T47D (cell line): ENCODE results near the gene SERBP1.

ENCODE experiments used
- DNase-seq, 2 experiments: peaks; one replicate each; pipeline versions ENCODE4 v3.0.0 to v3.0.0-alpha.2; 2011 to 2012; ENCODE audit warnings: low read depth in 1 of 2, low spot score in 1 of 2
- JUND ChIP-seq: IDR thresholded peaks from 2 replicates; pipeline ENCODE4 v1.6.1; 2012; ENCODE audit warnings: low read depth
- in situ Hi-C: cut with HindIII; loops from 2 replicates; pipeline ENCODE4 v1.10.0; 2016; ENCODE audit warnings: low sequenced_read_pairs, low pct_unique_long_range_greater_than_20kb

The SERBP1 gene

GRCh38 chr1:67430358-67431155 is at the start of gene SERBP1:
Gene SERBP1, minus strand, starts transcription at chr1:67430402. Its CDS starts 102 bp downstream, at chr1:67430300.
- in situ Hi-C loops, result no loop called here
- TF ChIP-seq JUND, result no peak
- peak; percentile 72 to 97 for DNase-seq

- in situ Hi-C loops, result no loop called here
- DNase-seq, result peak in 1 of 2 experiments; percentile 45
- no peak for TF ChIP-seq JUND
Measured at GRCh38 chr1:67479146-67479891, 49.1 kb upstream of the SERBP1 start.

- no peak for TF ChIP-seq JUND
Measured at GRCh38 chr1:67476906-67477305, 46.7 kb upstream of the SERBP1 start.

GRCh38 chr1:67476006-67476482 is 45.8 kb upstream of the SERBP1 start:
- no peak for DNase-seq
- TF ChIP-seq JUND, result no peak
- in situ Hi-C loops, result no loop called here

More at GRCh38 chr1:67476906-67477305, 46.7 kb upstream of the SERBP1 start:
- no peak for DNase-seq
- in situ Hi-C loops, result no loop called here

- DNase-seq, result no peak
- no peak for TF ChIP-seq JUND
- in situ Hi-C loops, result no loop called here
Measured at GRCh38 chr1:67472056-67472455, 41.9 kb upstream of the SERBP1 start.

GRCh38 chr1:67469431-67469830 is 39.2 kb upstream of the SERBP1 start:
- in situ Hi-C loops, result no loop called here
- TF ChIP-seq JUND, result no peak
- no peak for DNase-seq

GRCh38 chr1:67468066-67468718 is 38.0 kb upstream of the SERBP1 start:
- DNase-seq, result peak in 1 of 2 experiments; percentile 24
- in situ Hi-C loops, result no loop called here
- TF ChIP-seq JUND, result no peak

- in situ Hi-C loops, result no loop called here
- no peak for DNase-seq
- TF ChIP-seq JUND, result no peak
Measured at GRCh38 chr1:67465375-67465774, 35.2 kb upstream of the SERBP1 start.

GRCh38 chr1:67464746-67465145 is 34.5 kb upstream of the SERBP1 start:
- in situ Hi-C loops, result no loop called here

GRCh38 chr1:67464058-67464457 is 33.9 kb upstream of the SERBP1 start:
- DNase-seq, result no peak
- in situ Hi-C loops, result no loop called here
- no peak for TF ChIP-seq JUND

More at GRCh38 chr1:67464746-67465145, 34.5 kb upstream of the SERBP1 start:
- no peak for DNase-seq
- no peak for TF ChIP-seq JUND

GRCh38 chr1:67463298-67463955 is 33.2 kb upstream of the SERBP1 start:
- no peak for DNase-seq
- TF ChIP-seq JUND, result no peak
- in situ Hi-C loops, result no loop called here

- no peak for TF ChIP-seq JUND
- in situ Hi-C loops, result no loop called here
- DNase-seq, result no peak
Measured at GRCh38 chr1:67460676-67461500, 30.7 kb upstream of the SERBP1 start.
